Right renal cortex interstitium (tissue), 3 donors: ENCODE measurements around the gene TEX47. TPM values are rescaled to one million over a fixed set of nuclear protein-coding genes. Genes with fewer than 3 reads are reported as not detected.

Experiments
- DNase-seq, 3 donors: peaks; one replicate each; pipeline ENCODE4 v3.0.0-alpha.2; 2013; ENCODE audit warnings: low read depth in 3 of 3, low spot score in 2 of 3
- polyA plus RNA-seq, 3 donors: library from polyadenylated mRNA; unstranded; fragments of 120-200 nt; gene quantifications; one replicate each; pipeline ENCODE4 v1.2.1, GENCODE V29; 2013; ENCODE audit not compliant: insufficient read length in 3 of 3

The TEX47 gene
- polyA plus RNA-seq: not detected

GRCh38 chr7:88795553-88795952 is at the start of gene TEX47:
Gene TEX47 (minus strand): TSS chr7:88795737. CDS start chr7:88794942, 795 bp downstream.
- no peak for DNase-seq

GRCh38 chr7:88845091-88845490 is 49.6 kb upstream of the TEX47 start:
- DNase-seq: no peak

DNA sequence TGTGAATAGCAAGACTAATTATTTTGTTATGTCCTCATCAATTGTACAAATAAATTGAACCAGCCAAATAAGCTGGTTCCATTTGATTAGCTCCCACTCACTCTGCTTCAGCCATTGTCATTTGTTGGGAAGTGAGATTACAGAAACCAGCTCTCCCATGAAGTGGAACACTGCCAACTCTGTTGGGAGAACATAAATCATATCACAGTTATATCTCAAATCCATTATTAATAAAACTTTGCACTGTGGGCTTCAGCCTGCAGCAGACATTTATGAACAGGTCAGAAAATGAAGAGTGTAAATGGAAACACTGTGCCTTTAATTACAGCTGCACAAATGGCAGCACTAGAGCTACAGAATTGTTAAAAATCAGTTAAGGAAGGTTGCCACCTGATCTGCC is 46.7 kb upstream of the TEX47 start:
- DNase-seq: no peak

DNA sequence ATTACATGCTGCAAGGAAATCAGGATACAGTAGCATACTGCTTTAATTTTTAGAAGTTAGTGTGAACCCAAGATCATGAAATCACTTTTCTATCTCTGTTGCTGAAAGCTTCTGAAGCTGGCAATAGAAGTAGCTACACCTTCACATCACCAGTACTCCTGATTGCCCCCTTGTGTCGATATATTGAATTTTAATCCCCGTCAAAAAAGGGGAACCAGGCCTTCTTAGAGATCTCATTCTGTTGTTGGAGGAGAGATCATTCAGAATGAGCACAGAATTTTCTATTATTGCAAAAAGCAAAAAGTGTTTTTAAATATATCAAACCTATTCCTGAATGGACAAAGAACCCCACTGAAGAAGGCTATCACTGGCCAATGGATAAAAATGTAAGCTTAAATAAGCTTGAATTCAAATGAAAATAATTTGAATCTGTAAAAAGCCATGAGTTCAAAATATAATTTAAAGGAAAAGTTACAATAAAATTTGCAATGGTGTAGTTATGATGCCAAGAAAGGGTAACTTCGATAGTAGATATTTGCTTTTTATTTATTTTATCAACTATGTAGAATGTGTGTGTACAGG is 39.7 kb upstream of the TEX47 start:
- DNase-seq: peak in 1 of 3 donors; percentile 10

- DNase-seq: no peak
These were observed 30.7 kb upstream of the TEX47 start for GRCh38 chr7:88826222-88826621.

GRCh38 chr7:88818552-88818951 is 23.0 kb upstream of the TEX47 start:
- DNase-seq: no peak

- DNase-seq: no peak
These were observed 10.9 kb upstream of the TEX47 start for GRCh38 chr7:88806280-88807037.

- no peak for DNase-seq
These were observed 5.5 kb upstream of the TEX47 start for GRCh38 chr7:88801046-88801445.

GRCh38 chr7:88792361-88792760 is 3.2 kb downstream of the TEX47 start:
- no peak for DNase-seq

DNA sequence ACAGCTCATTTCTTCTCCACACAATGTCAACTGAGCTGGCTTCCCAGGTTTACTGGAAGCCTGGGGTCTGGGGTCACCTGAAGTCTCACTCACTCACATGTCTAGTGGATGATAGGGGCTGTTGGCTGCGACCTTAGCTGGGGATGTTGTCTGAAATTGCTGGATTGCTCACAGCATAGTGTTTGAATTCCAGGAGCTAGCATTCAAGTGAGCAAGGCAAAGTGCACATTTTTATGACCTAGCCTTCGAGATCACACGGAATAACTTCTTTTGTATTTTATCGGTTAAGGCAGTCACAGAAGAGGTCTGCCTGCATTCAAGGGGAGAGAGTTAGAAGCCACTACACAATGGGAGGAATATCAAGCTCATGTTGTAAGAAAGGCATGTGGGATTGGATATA is 3.6 kb downstream of the TEX47 start:
- DNase-seq: no peak

DNA sequence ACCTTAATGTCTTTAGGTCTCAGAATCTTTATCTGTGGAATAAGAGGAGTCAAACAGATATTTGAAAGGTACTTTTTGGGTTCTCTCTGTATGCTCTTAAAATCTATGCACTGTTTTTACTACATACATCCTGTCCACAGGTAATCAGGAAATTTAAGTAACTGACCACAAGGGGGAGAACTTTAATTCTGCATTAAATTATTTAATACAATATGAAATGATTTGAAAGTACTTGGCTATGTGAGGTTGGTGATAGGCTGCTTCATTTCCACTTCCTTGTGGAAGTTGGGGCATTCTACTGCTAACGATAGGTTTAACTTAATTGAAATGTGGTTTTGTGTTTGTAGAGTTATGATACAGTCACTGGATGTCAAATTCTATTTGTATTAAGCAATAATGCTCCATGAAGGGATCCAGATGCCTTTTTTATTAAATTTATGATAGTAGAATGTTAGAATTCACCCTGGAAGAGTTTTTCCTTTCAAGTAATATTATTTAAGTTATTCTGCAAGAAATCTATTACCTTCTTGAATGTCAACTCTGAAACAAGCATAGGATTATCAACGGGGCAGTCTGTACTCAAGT is 6.0 kb downstream of the TEX47 start:
- DNase-seq: no peak

DNA sequence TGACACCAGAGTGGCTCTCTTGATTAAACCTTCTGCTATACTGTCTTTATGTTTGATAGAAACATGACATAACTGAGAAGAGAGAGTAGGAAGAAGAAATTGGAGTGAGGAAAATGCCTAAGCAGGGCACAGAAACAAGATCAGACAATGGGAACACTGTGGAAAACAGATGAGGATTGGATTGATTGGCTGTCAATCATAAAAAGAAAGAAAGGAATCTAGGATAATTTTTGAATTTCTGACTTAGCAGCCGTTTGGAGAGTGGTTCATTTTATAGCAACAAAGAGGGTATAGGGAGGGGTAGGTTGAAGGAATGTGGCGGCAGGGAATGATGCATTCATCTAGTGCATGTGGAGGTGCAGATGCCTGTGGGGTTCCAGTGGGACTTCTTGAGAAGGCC is 7.8 kb downstream of the TEX47 start:
- no peak for DNase-seq

DNA sequence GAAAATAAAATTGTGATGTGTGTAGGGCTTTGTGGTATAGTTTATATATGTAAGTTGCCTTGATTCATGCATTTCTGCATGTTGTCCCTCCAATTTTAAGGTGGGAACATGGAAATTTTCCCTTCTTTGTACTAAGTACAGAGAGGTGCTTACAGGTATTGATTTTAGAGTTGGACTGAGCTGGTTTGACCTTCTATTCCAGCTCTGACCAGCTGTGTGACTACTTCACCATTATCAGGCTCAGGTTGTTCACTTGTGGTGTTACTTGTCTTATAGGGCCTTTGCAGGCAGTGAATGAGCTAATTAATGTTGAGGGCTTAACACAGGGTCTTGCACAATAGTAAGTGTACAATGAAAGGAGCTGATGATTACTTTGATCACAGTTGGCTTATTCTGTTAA is 19.7 kb downstream of the TEX47 start:
- DNase-seq: no peak

DNA sequence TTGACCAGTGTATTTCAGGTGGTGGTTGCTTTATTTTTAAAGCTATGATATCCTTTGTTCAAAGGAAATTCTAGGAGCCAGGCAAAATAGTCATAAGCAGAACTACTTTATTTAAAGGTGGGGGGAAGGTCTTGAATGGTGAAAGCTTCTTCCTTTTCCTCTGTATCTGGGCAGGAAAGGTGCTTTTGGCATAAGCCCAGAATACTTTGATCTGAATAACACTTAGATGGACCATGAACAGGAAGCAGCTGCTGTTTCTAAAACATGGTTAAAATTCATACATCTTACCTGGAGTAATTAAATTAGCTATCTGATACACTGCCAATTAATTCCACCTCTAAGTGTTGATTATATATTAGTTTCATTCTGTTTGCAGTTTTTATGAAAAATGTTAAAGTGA is 22.8 kb downstream of the TEX47 start:
- DNase-seq: no peak

- DNase-seq: no peak
These were observed 24.1 kb downstream of the TEX47 start for GRCh38 chr7:88771417-88771816.

GRCh38 chr7:88761779-88762178 is 33.8 kb downstream of the TEX47 start:
- no peak for DNase-seq

- no peak for DNase-seq
These were observed 35.4 kb downstream of the TEX47 start for GRCh38 chr7:88760136-88760515.

GRCh38 chr7:88759230-88760135 is 36.1 kb downstream of the TEX47 start, which contains the start of gene ZNF804B:
Gene ZNF804B (plus strand): TSS chr7:88759700. CDS start chr7:88759977, 277 bp downstream.
- DNase-seq: no peak

DNA sequence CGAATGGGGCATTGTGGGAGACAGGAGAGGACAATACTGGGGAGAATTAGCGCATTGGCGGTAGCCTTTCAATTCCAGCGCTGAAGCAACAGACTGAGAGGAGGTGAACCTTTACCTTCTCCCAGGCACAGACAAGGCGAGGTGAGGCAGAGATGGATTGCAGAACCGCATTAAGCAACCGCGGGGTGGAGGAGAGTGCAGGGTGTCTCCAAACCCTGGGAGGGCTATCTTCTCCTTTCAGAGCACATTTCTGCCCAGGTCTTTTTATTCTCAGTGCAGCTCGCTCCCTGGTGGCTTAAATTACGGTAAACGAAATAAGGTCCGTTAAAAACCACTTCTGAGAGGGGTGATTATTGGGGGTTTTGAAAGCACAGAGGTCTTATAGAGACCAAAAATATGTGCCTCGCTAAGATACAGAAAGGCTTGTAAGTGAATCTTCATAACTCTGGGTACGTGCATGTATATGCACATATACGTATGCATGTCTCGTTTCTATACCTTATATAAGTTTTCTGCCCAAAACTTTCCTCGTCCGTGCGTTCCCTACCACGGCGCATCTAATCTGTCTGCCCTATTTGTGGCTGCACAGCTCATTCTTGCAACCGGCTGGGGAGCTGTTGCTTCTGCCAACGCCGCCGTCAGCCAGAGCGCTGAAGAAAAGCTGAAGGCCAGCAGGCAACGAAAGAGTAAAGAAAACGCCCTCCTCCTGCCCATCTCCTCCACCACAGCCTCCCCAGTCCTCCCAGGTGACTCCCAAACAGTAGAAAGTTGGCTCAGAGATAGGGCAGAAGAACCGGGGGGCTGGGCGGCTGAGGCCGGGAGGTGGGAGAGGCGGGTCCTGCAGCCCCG is 36.9 kb downstream of the TEX47 start:
- no peak for DNase-seq

DNA sequence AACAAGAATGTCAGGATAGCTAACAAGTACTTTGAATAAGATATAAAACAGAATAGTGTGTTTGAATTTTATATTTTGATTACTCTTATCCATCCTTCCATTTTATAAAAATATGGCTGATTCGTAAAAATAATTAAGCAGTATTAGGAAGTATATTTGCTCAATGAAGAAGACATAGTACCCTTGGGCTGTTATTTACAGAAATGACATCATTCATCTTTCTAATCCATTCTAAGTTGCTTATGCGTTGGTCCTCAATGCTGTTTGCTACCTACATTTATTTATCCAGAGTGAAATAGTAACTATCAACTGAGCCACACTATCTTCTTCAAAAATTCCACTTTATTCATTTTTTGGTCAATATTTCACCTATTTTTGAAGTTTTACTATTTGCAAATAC is 38.2 kb downstream of the TEX47 start:
- DNase-seq: no peak
